NCI-H510A treated with DMSO at 0.1 percent for 48 hours (cell line): ENCODE measurements around the gene P2RY11.

Source experiments
- DNase-seq: peaks from one replicate; lab custom pipeline; 2025; lab: John Stamatoyannopoulos, UW

P2RY11 gene

GRCh38 chr19:10113964-10114650, 2.6 kb downstream of the P2RY11 start:
- no peak for DNase-seq

DNA sequence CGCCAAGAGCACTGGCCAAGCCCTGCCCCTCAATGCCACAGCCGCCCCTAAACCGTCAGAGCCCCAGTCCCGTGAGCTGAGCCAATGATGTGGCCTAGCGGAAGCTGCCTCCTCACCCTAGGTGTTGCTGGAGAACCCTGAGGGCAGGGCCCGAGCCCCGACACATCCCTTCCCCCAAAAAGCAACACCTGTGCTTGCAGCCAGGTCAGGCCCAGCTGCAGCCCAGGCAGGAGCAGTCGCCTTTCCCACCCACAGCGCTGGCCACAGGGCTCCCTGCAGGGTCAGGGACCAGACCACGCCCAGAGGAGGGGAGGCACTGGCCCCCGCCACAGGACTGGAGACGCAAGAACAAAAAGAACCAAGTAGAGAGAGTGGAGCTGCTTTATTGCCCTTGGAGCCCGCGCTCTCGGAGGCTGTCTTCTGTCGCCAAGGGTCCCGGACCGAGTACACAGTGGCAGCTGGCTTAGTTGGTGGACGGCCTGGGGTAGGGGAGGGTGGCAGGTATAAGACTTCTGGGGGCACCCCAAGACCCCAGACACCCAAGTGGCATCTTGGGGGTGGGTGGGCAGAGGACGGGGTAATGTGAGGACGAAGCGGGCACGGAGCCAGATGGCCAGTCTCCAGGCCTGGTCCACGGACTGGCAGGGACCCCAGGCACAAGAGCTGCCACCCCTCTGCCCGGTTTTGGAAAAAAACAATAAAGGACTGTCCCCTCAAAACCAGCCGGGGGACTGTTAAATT, 3.3 kb downstream of the P2RY11 start:
- no peak for DNase-seq

- DNase-seq = no peak
These were observed 4.0 kb downstream of the P2RY11 start for GRCh38 chr19:10115392-10116084.

- no peak for DNase-seq
These were observed 4.8 kb downstream of the P2RY11 start for GRCh38 chr19:10116085-10116865.

- DNase-seq = no peak
These were observed 5.5 kb downstream of the P2RY11 start for GRCh38 chr19:10116866-10117616.

GRCh38 chr19:10118960-10119359, 7.5 kb downstream of the P2RY11 start:
- no peak for DNase-seq

DNA sequence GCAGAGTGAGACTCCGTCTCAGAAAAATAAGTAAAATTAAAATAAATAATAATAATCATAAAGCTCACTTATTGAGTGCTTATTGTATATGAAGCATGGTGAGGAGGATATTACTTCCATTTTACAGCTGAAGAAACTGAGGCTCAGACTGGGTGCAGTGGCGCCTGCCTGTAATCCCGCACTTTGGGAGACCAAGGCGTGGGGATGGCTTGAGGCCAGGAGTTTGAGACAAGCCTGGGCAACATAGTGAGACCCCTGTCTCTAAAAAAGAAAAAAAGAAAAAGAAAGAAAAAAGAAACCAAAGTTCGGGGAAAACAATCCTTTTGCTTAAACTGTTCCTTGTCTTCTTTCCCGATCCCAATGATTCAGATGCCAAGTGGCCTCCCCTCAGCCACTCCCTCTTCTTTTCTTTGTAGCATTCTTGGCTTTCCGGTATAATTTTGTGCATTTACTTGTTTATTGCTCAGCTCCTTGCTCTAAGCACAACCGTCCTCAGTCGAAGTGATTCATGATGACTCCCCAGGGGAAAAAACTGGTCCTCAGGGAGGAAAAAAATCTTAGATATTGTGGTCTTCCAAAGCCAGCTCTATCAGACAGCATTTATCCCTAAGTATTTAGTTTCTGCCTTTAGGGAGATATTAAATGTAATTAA, 9.2 kb downstream of the P2RY11 start:
- DNase-seq = no peak

- no peak for DNase-seq
These were observed 10.6 kb downstream of the P2RY11 start for GRCh38 chr19:10122045-10122444.

DNA sequence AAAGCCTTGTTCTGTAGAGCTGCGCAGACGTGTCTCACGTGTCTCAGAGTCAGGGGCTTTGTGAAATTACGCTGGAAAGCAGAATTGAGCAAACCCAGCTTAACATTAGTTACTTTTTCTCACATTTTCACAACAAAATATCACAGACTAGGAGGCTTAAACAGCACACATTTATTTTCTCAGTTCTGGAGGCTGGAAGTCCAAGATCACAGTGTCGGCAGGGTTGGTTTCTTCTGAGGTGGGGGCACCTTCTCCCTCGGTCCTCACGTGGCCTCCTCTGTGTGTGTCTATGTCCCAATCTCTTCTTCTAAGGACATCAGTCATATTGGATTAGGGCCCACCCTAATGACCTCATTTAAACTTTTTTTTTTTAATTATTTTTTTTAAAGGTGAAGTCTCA, 12.9 kb downstream of the P2RY11 start:
- no peak for DNase-seq

- no peak for DNase-seq
These were observed 14.7 kb downstream of the P2RY11 start for GRCh38 chr19:10126213-10126639.

DNA sequence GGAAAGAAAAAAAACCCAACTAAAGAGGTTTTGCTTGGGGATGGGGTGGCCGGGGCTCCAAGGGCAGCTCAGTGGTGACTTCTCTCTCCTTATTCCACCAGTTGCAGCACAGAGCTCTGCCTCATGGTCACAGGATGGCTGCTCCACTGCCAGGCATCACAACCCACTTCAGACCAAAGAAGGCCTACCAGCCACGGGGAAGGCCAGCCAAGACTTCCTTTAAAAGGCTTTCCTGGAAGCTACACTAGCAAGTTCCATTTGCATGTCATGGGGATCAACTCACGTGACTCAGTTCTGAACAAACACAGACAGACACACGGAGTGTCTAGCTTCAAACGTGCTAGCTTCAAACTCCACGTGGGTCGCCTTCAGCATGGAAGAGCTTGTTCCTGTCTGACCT, 21.4 kb downstream of the P2RY11 start:
- no peak for DNase-seq

GRCh38 chr19:10133596-10133995, 22.1 kb downstream of the P2RY11 start:
- no peak for DNase-seq

DNA sequence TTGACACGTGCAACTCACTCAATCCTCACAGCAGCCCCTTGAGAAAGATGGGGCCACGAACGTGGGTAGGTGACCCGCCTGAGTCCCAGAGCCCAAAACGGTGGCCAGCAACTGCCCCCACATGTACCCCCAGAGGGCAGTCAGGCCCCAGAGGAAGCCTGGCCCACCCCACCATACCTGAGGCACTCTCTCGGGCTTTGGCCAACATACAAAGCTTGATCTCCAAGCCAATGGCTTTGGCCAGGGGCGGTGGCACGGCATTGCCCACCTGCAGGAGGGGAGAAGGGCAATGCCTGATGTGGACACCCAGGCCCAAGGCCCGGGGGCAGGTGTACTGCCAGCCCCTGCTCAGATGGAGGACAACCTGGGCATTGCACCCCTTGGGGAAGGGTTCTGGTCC, 22.5 kb downstream of the P2RY11 start:
- DNase-seq = no peak

- DNase-seq = no peak
These were observed 24.2 kb downstream of the P2RY11 start for GRCh38 chr19:10135551-10136334.

- no peak for DNase-seq
These were observed 25.4 kb downstream of the P2RY11 start for GRCh38 chr19:10136936-10137335.

DNA sequence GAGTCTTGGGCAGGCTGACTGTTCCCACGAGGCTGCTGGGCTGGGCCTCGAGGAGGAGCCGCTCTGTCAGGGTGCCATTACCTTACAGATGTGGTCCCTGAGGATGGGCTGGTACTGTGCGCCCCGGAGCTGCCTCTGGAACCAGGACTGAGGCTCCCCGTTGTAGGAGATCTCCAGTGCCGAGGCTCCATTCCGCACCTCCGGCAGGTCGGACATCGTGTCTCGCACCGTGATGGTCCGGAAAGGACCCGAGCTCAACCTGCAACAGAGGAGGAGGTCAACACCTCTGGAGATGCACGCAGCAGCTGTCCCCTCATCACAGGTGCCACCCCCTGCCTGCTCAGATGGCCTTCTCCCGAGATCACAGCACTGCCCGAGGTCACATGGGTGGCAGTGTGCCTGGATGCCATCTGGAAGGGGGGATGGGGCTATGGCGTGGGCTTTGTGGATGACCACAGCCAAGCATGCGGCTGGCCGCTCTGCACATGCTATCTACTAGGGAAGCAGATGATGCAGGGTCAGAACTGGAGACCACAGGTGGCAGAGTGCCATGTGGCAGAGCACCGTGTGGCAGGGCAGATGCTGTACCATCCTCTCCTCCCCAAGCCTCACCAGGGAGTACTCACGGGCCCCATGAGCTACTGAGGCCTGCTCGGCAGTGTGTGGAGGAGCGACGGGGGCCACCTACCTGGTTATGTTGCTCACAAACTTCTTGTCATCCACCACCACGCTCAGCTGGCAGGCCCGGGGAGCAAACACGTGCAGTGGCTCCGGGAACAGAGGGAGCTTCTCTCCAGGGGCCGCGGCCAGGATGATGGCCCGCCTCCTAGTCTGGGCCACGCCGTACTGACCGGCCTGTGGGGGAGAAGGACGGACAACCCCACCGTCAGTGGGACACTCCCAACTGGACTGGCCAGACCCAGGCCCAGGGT, 26.5 kb downstream of the P2RY11 start:
- no peak for DNase-seq

- no peak for DNase-seq
These were observed 27.6 kb downstream of the P2RY11 start for GRCh38 chr19:10138879-10139795.

DNA sequence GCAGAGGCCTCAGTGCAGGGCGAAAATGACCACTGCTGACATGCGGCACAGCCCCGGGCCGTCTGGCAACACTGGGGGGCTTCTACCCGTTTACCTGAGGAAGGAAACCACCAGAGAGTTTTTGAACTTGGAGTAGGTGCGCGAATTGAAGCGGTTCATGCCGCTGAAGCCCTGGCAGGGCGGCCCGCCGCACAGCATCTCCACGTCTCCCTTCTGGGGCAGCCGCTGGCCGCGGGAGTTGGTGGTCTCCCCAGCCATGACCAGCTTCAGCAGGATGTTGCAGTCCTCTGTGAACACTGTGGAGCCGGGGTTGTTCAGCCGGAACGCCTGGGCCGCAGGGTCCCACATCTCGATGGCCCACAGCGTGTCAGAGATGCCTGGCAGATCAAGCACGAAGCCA, 28.5 kb downstream of the P2RY11 start:
- DNase-seq = no peak
